Hepatic stellate cell (primary cell): ENCODE measurements around the gene RNASE8.
A peak's percentile ranks its signal among the peaks of the same experiment; 100 is the strongest.

Experiments
- DNase-seq: peaks from one replicate; pipeline ENCODE4 v3.0.0; 2011; ENCODE audit warnings: low spot score

The RNASE8 gene

GRCh38 chr14:21092273-21093011, 34.8 kb downstream of the RNASE8 start:
- DNase-seq, result peak; percentile 89

- no peak for DNase-seq
Observed at GRCh38 chr14:21093018-21093417, 35.4 kb downstream of the RNASE8 start.

- DNase-seq, result no peak
Observed at GRCh38 chr14:21093769-21094681, 36.4 kb downstream of the RNASE8 start.

GRCh38 chr14:21095430-21096205, 38.0 kb downstream of the RNASE8 start:
- peak; percentile 18 for DNase-seq

GRCh38 chr14:21096438-21096837, 38.8 kb downstream of the RNASE8 start:
- DNase-seq, result no peak

GRCh38 chr14:21096978-21097635, 39.5 kb downstream of the RNASE8 start:
- DNase-seq, result peak; percentile 1

- peak; percentile 2 for DNase-seq
Observed at GRCh38 chr14:21097636-21098075, 40.0 kb downstream of the RNASE8 start.

- DNase-seq, result peak; percentile 52
Observed at GRCh38 chr14:21098076-21098891, 40.7 kb downstream of the RNASE8 start, which contains the start of gene ZNF219. ZNF219 (minus strand) TSS chr14:21098655; CDS start chr14:21093591, 5,064 bp downstream.

GRCh38 chr14:21098892-21099595, 41.4 kb downstream of the RNASE8 start:
- DNase-seq, result no peak

- DNase-seq, result no peak
Observed at GRCh38 chr14:21099596-21099985, 42.0 kb downstream of the RNASE8 start.

GRCh38 chr14:21100931-21101330, 43.3 kb downstream of the RNASE8 start, which contains the start of gene TMEM253:
TMEM253 (plus strand) TSS chr14:21101066; CDS start chr14:21101344, 278 bp downstream.
- no peak for DNase-seq

- DNase-seq, result no peak
Observed at GRCh38 chr14:21101802-21102413, 44.3 kb downstream of the RNASE8 start.

GRCh38 chr14:21102521-21103410, 45.1 kb downstream of the RNASE8 start:
- no peak for DNase-seq

GRCh38 chr14:21103411-21103709, 45.7 kb downstream of the RNASE8 start:
- DNase-seq, result no peak

- DNase-seq, result peak; percentile 97
Observed at GRCh38 chr14:21103710-21104447, 46.3 kb downstream of the RNASE8 start.

- peak; percentile 81 for DNase-seq
Observed at GRCh38 chr14:21104448-21105060, 46.9 kb downstream of the RNASE8 start.

GRCh38 chr14:21105095-21105494, 47.5 kb downstream of the RNASE8 start:
- DNase-seq, result no peak

- no peak for DNase-seq
Observed at GRCh38 chr14:21106176-21106497, 48.5 kb downstream of the RNASE8 start.
